Hepatocyte (in vitro differentiated cells): ENCODE data around the gene CATSPER1.

Experiments
- CTCF ChIP-seq: fragments of 200-600 bp; sonication (generic); IDR thresholded peaks from 2 replicates; pipeline ENCODE4 v1.5.1; 2016; ENCODE audit warnings: antibody characterized with exemption, mild to moderate bottlenecking; ENCODE audit not compliant: poor library complexity
- EZH2 ChIP-seq: fragments of 200-600 bp; sonication (generic); IDR thresholded peaks from 2 replicates; pipeline ENCODE4 v1.6.1; 2016; ENCODE audit warnings: antibody characterized with exemption, mild to moderate bottlenecking, borderline replicate concordance
- EZH2phosphoT487 ChIP-seq: fragments of 200-600 bp; sonication (generic); IDR thresholded peaks from one replicate; pipeline ENCODE4 v1.6.1; 2018; ENCODE audit warnings: antibody characterized with exemption, mild to moderate bottlenecking, low read depth, moderate library complexity; ENCODE audit not compliant: unreplicated experiment, severe bottlenecking

GRCh38 chr11:66020618-66021357 lies 5.5 kb downstream of the CATSPER1 start:
- no peak for TF ChIP-seq CTCF
- no peak for TF ChIP-seq EZH2
- no peak for TF ChIP-seq EZH2phosphoT487
